ENCODE results near the gene B3GNT8.
"Not testable (repeated sequence)": the region's sequence is repeated elsewhere in the genome, so short reads cannot be mapped to it uniquely, and the experiment has no call there.

The B3GNT8 gene

GRCh38 chr19:41414461-41414860 lies 12.7 kb downstream of the B3GNT8 start:
- no peak for DNase-seq (ENCODE audit: low spot score)

DNA sequence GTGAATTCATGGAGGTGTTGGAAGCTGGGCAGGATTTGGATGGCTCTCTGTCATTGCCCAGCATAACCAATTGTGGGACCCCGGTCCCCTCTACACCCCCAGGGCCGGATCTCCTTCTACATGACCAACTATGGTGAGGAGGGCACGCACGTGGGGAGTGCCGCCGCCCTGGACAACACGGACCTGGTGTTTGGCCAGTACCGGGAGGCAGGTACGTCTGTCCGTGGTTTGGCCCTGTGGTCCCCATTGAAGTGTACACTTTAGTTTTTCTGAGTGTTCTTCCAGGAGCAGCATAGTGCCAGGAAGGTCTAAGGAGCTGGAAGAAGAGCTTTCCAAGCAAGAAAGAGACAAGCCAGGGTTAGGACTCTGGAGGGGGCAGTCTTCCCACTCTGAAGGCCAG lies 13.2 kb downstream of the B3GNT8 start:
- no peak for DNase-seq (ENCODE audit: low spot score)

DNA sequence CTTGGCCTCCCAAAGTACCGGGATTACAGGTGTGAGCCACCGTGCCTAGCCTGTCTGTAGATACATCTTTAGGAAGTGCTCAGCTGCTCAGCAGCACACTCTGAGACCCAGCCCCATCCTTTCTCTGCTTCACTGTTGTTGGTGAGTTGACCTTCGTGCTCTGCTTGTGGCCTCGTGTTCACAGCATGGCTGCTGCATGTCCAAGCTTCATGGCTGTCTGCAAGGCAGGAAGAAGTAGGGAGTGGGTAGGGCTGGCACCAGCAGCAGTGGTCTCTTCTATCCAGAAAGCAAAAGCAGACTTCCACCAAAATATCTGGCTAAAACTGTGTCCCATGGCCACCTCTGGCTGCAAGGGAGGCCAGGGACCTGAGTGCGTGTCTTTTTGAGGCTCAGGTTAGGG lies 14.2 kb downstream of the B3GNT8 start:
- no peak for DNase-seq (ENCODE audit: low spot score)

- DNase-seq (ENCODE audit: low spot score), result no peak
These were observed 15.3 kb downstream of the B3GNT8 start for GRCh38 chr19:41411968-41412265.

DNA sequence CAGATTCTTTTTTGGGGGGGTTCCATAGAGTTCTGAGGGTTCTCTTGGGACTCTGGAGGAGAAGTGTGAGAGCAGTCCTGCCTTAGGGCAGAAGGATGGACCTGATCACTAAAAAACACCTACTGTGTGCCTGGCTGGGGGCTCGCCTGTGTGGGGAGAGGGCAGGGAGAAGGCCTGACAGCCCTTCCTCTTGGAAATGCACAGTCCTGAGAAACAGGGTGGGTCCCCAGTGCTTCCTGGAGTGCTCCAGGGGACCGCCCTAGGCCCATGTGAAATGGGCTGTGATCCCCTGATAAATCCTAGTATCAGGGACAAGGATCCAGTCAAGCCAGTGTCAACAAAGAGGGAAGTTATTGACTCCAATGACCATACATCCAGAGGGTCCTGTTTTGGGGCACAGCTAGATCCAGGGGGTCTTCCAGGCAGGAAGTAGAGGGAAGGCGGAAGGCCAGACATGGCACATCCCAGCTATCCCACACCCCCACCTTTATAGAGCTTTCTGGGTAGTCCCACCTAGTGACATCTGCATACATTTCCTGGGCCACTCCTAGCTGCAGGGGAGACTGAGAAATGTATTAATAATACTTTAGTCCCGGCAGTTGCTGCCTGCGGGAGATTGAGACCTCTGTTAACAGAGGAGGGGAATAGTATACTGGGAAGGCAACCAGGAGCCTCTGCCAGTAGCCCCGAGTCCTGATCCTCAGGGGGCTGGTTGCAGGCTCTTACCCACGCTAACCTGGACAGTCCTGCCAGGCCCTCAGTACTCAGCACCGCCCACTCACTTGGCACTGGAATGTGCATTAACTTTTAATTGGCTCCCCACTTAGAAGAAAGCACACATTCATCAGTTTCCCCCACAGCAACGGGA lies 15.8 kb downstream of the B3GNT8 start:
- DNase-seq (ENCODE audit: low spot score), result no peak

GRCh38 chr19:41410336-41411054 lies 16.7 kb downstream of the B3GNT8 start:
- no peak for DNase-seq (ENCODE audit: low spot score)

DNA sequence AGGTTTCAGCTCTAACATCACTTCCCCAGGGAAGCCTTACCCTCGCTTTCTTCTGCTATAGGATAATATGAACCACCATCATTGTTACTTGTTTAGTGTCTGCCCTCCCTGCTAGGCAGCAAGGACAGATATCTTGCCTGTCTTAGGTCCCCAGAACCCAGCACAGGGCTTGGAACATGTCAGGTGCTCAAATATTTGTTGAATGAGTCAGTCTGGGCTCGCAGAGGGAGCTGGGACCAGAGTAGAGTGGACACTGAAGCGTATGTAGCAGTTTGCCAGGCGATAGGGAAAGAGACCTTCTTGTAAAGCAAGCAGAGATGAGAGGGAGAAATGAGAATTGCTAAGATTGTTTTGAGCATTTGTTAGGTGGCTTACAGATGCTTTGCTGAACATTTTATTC lies 17.9 kb downstream of the B3GNT8 start:
- DNase-seq (ENCODE audit: low spot score), result no peak

DNA sequence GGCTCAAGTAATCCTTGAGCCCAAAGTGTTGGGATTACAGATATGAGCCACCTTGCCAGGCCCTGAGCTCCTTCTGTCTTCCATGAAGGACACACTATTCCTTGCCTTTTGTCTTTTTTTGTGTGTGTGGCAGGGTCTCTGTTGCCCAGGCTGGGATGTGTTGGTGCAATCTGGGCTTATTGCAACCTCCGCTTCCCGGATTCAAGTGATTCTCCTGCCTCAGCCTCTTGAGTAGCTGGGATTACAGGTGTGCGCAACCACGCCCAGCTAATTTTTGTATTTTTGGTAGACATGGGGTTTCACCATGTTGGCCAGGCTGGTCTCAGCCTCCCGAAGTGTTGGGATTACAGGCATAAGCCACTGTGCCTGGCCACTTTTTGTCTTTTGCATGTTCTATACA lies 18.3 kb downstream of the B3GNT8 start:
- DNase-seq (ENCODE audit: low spot score), result not testable (repeated sequence)

DNA sequence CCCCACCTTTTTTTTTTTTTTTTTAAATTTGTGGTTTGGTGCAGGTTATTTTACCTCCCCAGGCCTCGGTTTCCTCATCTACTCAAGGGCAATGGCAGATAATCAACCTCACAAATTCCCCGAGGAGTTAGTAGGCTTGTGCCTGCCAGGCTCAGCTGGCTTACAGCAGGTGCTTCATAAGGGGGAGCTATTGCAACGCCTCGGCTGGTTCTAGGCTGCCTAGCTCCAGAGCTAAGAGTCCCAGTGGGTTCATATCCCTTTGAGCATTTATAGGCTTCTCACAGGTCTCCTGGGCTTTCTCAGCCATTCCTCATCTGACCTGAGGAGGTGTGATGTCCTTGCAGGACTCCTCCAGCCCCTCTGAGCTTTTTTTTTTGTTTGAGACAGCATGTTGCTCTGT lies 18.9 kb downstream of the B3GNT8 start:
- no peak for DNase-seq (ENCODE audit: low spot score)

DNA sequence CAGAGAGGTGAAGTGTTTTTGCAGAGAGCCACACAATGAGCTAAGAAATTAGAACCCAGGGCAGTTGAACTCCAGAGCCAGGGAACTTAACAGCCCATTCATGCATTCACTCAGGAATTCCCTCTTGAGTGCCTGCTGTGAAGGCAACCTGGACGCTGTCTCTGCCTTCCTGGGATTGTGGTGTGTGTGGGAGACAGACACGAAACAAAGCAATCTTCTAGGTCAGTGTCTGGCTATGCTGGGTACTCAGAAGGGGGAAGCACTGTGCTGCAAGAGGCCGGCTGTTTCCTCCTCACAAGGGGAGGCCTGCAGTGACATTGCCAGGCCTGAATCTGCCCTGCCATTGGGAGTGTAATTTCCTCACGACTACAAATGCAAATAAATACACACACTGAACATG lies 19.9 kb downstream of the B3GNT8 start:
- no peak for DNase-seq (ENCODE audit: low spot score)

GRCh38 chr19:41405776-41406175 lies 21.4 kb downstream of the B3GNT8 start:
- no peak for DNase-seq (ENCODE audit: low spot score)

GRCh38 chr19:41403181-41403970 lies 23.8 kb downstream of the B3GNT8 start:
- DNase-seq (ENCODE audit: low spot score), result no peak

DNA sequence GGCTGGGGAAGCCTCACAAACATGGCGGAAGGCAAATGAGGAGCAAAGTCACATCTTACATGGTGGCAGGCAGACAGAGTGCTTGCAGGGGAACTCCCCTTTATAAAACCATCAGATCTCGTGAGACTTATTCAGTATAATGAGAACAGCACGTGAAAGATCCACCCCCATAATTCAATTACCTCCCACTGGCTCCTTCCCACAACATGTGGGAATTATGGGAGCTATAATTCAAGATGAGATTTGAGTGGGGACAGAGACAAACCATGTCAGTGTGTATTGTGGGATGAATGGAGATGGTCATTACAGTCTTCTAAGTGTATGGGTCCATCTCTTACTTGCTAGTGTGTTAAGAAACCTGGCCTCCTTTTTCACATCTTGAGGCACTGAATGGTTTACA lies 25.2 kb downstream of the B3GNT8 start:
- no peak for DNase-seq (ENCODE audit: low spot score)

- no peak for DNase-seq (ENCODE audit: low spot score)
These were observed 25.7 kb downstream of the B3GNT8 start for GRCh38 chr19:41401483-41401882.

DNA sequence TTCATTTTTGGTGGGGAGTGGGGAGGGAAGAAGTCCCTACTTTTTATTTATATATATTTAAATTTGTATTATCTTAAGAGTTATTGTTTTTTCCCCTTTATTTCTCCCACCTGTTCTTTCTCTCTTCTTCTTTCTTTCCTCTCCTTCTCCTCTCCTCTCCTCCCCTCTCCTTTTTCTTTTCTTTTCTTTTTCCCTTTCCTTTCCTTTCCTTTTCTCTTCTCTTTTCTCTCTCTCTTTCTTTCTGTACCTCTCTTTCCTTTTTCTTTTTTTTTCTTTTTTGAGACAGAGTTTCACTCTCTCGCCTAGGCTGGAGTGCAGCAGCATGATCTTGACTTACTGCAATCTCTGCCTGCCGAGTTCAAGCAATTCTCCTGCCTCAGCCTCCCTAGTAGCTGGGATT lies 27.6 kb downstream of the B3GNT8 start:
- DNase-seq (ENCODE audit: low spot score), result no peak

GRCh38 chr19:41399091-41399490 lies 28.1 kb downstream of the B3GNT8 start:
- DNase-seq (ENCODE audit: low spot score), result no peak

- DNase-seq (ENCODE audit: low spot score), result no peak
These were observed 28.6 kb downstream of the B3GNT8 start for GRCh38 chr19:41398598-41398997.

GRCh38 chr19:41398050-41398418 lies 29.1 kb downstream of the B3GNT8 start:
- DNase-seq (ENCODE audit: low spot score), result no peak

- peak; percentile 99 for DNase-seq (ENCODE audit: low spot score)
These were observed 29.8 kb downstream of the B3GNT8 start, which contains the start of the genes BCKDHA and EXOSC5 for GRCh38 chr19:41397086-41398049. BCKDHA (plus strand) TSS chr19:41397818; CDS start chr19:41397828, 10 bp downstream. EXOSC5 (minus strand) TSS chr19:41397359; CDS start chr19:41397328, 31 bp downstream.

DNA sequence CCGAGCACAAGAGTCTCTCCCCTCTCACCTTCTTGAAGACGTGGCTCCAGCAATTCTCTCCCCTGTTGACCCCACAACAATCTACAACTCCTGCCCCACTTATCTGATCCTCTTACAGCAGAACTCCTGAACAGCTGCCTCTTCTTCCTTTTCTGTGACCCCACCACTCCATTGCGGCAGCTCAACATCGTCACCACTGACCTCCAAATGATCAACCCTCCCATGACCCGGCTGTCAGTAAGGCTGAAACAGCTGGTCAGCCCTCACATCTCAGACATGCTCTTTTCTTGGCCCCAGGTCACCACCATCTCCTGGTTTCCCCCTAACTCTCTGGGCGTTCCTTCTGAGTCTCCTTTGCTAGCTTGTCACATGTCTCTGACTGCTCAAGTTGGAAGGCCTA lies 31.8 kb downstream of the B3GNT8 start:
- DNase-seq (ENCODE audit: low spot score), result no peak

DNA sequence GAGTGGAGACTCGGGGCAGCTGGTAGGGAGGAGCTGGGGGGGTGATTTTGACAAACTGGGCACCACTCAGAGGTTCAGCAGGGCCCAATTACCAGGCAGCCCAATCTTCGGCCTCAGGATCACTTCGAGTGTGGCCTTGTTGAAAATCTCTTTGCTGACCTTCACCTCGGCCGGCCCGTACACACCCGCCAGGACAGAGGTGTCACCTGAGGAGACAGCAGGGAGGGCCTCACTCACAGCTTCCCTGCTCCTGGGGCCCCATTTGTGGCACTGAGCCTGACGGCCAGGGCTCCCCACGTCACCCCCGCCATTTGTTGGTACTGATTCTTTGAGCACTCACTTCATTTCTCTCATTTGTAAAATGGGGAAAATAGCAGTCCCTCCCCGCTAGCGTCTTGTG lies 34.4 kb downstream of the B3GNT8 start:
- no peak for DNase-seq (ENCODE audit: low spot score)

- no peak for DNase-seq (ENCODE audit: low spot score)
These were observed 35.6 kb downstream of the B3GNT8 start for GRCh38 chr19:41391618-41392017.

All from ecto neural progenitor cell (in vitro differentiated cells).